H1 (cell line): ENCODE measurements around the gene MAML1. TPM values are rescaled to one million over a fixed set of nuclear protein-coding genes. Genes with fewer than 3 reads are reported as not detected.

Experiments used
- ATF3 ChIP-seq: IDR thresholded peaks from 2 replicates; pipeline ENCODE4 v1.6.1; 2011; ENCODE audit warnings: low read depth, mild to moderate bottlenecking, low read length; ENCODE audit not compliant: insufficient read depth
- BRCA1 ChIP-seq: IDR thresholded peaks from 2 replicates; pipeline ENCODE4 v1.6.1; 2012; ENCODE audit warnings: low read depth, low read length, improper control_type of control experiment
- CBX8 ChIP-seq: fragments of 300-800, 300-1000 bp; sonication (generic); IDR thresholded peaks from 2 replicates; pipeline ENCODE4 v1.7.1; 2016; ENCODE audit warnings: low read depth, low read length, borderline replicate concordance
- EZH2 ChIP-seq: fragments of 200-600 bp; sonication (generic); IDR thresholded peaks from 2 replicates; pipeline ENCODE4 v1.7.1; 2012; ENCODE audit warnings: low read depth, mild to moderate bottlenecking, moderate library complexity, low read length, inconsistent platforms; ENCODE audit not compliant: severe bottlenecking
- RXRA ChIP-seq: IDR thresholded peaks from 2 replicates; pipeline ENCODE4 v1.6.1; 2011; ENCODE audit warnings: low read depth, mild to moderate bottlenecking, low read length, moderate library complexity; ENCODE audit not compliant: insufficient read depth
- SAP30 ChIP-seq: fragments of 300-600 bp; sonication (generic); IDR thresholded peaks from 2 replicates; pipeline ENCODE4 v1.7.1; 2012; ENCODE audit warnings: low read length, moderate library complexity, mild to moderate bottlenecking, inconsistent platforms; ENCODE audit not compliant: insufficient read depth, insufficient replicate concordance
- SP1 ChIP-seq: IDR thresholded peaks from 2 replicates; pipeline ENCODE4 v1.6.1; 2011; ENCODE audit warnings: low read depth, low read length
- TEAD4 ChIP-seq: IDR thresholded peaks from 2 replicates; pipeline ENCODE4 v1.6.1; 2012; ENCODE audit warnings: low read depth, low read length, inconsistent platforms, mixed read lengths
- polyA plus RNA-seq, 7 experiments: library from polyadenylated mRNA; depleted of rRNA in 3 of 7; stranded (reverse) in 5 of 7; unstranded in 2 of 7; fragments of >200 nt in 5 of 7; fragments of 200-250 nt in 2 of 7; gene quantifications; 1 replicate in 5 of 7; 2 replicates in 1 of 7; 4 replicates in 1 of 7; pipeline versions ENCODE4 v1.2.1 to v1.2.3, GENCODE V29; 2011 to 2013; ENCODE audit warnings: missing spikeins in 2 of 7, mixed read lengths in 2 of 7
- total RNA-seq: library from RNA; stranded (reverse); fragmentation: NEBNext Ultra II Directional; extraction: Animal tissue kit (Norgen Biotek cat#: 25700); gene quantifications from 2 replicates; pipeline ENCODE4 v1.2.1, GENCODE V29; 2021

Gene MAML1
- total and polyA plus RNA-seq, 2 of the 8 experiments (the other 6 are each of a cell fraction or from before 2014, with no cell fraction given) = 17.1 to 41.9 TPM

DNA sequence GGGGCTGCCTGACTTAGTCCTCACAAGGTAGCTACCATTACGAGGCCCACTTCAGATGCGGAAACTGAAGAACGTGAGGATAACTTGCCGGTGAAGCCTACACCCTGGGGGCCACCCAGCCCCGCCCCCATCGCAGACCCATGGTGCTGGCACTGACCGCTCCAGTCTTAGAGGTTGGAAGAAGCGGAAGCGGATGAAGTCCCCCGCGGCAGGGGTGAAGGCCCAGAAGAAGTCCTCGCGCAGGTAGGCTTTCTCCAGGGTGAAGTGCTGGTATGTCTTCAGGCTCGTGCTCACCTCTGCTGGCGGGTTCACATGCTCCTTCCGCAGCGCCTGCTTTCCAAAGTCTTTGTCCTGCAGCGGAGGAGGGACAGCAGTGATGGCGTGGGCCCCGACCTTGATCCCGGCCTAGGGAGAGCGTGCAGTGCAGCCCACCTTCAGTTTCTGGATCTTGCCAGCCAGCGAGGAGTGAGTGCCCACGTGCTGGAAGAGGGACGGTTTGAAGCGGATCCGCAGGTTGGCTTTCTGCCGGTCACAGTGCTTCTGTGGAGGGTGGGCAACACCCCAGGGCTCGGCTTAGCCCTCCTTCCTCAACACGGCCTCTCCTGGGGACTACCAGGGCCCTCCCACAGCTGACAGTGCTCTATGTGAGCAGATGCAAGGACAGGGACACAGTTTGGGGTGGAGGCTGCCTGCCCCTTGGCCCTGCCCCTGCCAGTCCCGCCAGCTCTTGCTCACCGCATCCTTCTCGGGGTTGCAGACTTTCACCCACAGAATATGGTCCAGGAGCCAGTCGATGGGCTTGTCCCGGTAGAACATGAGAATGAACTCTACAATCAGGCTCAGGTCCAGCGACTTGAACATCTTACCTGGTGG, 66.4 kb downstream of the MAML1 start (continued):
- TF ChIP-seq ATF3 (no peak), BRCA1 (no peak), SP1 (no peak), CBX8 (no peak), SAP30 (no peak), RXRA (no peak), EZH2 (no peak), TEAD4 (no peak)
